GM19438 (cell line): ENCODE measurements around the gene PSMD2.

Experiments used
- ATAC-seq: cut with Tn5 transposase; IDR thresholded peaks from one replicate; pipeline ENCODE4 v1.9.1; 2021; ENCODE audit warnings: low read depth; ENCODE audit not compliant: unreplicated experiment

The PSMD2 gene

GRCh38 chr3:184315871-184316661 is 17.0 kb downstream of the PSMD2 start:
- ATAC-seq: no peak

GRCh38 chr3:184316792-184317191 is 17.8 kb downstream of the PSMD2 start:
- no peak for ATAC-seq

GRCh38 chr3:184317201-184317600 is 18.2 kb downstream of the PSMD2 start:
- no peak for ATAC-seq

GRCh38 chr3:184320104-184320445 is 21.0 kb downstream of the PSMD2 start:
- no peak for ATAC-seq

- ATAC-seq: no peak
Observed at GRCh38 chr3:184321666-184322065, 22.6 kb downstream of the PSMD2 start.

GRCh38 chr3:184322731-184323487 is 23.9 kb downstream of the PSMD2 start:
- ATAC-seq: no peak

GRCh38 chr3:184323696-184324095 is 24.7 kb downstream of the PSMD2 start:
- ATAC-seq: no peak

- ATAC-seq: no peak
Observed at GRCh38 chr3:184325269-184325668, 26.2 kb downstream of the PSMD2 start.

GRCh38 chr3:184325715-184326369 is 26.8 kb downstream of the PSMD2 start:
- ATAC-seq: no peak

GRCh38 chr3:184327171-184327570 is 28.1 kb downstream of the PSMD2 start:
- ATAC-seq: no peak

GRCh38 chr3:184328516-184328915 is 29.5 kb downstream of the PSMD2 start:
- ATAC-seq: no peak

- ATAC-seq: no peak
Observed at GRCh38 chr3:184332370-184333090, 33.5 kb downstream of the PSMD2 start.

GRCh38 chr3:184333190-184333589 is 34.1 kb downstream of the PSMD2 start:
- ATAC-seq: no peak

- ATAC-seq: no peak
Observed at GRCh38 chr3:184333700-184334099, 34.7 kb downstream of the PSMD2 start.

- no peak for ATAC-seq
Observed at GRCh38 chr3:184334470-184335158, 35.6 kb downstream of the PSMD2 start.

- ATAC-seq: no peak
Observed at GRCh38 chr3:184335291-184335660, 36.2 kb downstream of the PSMD2 start.

GRCh38 chr3:184335661-184336546 is 36.9 kb downstream of the PSMD2 start:
- ATAC-seq: peak; percentile 66

- ATAC-seq: no peak
Observed at GRCh38 chr3:184336547-184337398, 37.7 kb downstream of the PSMD2 start.

- no peak for ATAC-seq
Observed at GRCh38 chr3:184337399-184337714, 38.3 kb downstream of the PSMD2 start, which contains the start of gene FAM131A. Gene FAM131A, plus strand, starts transcription at chr3:184337600. Its CDS starts 31 bp downstream, at chr3:184337631.
